C4-2B (cell line): ENCODE results near the gene B2M.

Source experiments
- H3K27ac ChIP-seq: fragments of 450-650 bp; 2 replicates; pipeline ENCODE4 v1.5.1; 2017
- ZFX ChIP-seq: fragments of 450-650 bp; IDR thresholded peaks from 2 replicates; pipeline ENCODE4 v1.6.1; 2017
- TF ChIP-seq, protein P1 (sequence below): fragments of 450-650 bp; conservative IDR thresholded peaks from 2 replicates; pipeline ENCODE4 v1.5.1; 2017; ENCODE audit warnings: mild to moderate bottlenecking

Gene B2M

DNA sequence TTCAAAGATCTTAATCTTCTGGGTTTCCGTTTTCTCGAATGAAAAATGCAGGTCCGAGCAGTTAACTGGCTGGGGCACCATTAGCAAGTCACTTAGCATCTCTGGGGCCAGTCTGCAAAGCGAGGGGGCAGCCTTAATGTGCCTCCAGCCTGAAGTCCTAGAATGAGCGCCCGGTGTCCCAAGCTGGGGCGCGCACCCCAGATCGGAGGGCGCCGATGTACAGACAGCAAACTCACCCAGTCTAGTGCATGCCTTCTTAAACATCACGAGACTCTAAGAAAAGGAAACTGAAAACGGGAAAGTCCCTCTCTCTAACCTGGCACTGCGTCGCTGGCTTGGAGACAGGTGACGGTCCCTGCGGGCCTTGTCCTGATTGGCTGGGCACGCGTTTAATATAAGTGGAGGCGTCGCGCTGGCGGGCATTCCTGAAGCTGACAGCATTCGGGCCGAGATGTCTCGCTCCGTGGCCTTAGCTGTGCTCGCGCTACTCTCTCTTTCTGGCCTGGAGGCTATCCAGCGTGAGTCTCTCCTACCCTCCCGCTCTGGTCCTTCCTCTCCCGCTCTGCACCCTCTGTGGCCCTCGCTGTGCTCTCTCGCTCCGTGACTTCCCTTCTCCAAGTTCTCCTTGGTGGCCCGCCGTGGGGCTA is at the start of gene B2M, which contains the start of gene PATL2:
Gene B2M (plus strand): TSS at position 422 of the 647 bp plus-strand sequence. CDS start 30 bp downstream, at position 452.
Gene PATL2 (minus strand): TSS at position 228 of the 647 bp plus-strand sequence. CDS start 34,833 bp downstream, outside the sequence.
- no peak for TF ChIP-seq ZFX
- TF ChIP-seq, protein P1, sequence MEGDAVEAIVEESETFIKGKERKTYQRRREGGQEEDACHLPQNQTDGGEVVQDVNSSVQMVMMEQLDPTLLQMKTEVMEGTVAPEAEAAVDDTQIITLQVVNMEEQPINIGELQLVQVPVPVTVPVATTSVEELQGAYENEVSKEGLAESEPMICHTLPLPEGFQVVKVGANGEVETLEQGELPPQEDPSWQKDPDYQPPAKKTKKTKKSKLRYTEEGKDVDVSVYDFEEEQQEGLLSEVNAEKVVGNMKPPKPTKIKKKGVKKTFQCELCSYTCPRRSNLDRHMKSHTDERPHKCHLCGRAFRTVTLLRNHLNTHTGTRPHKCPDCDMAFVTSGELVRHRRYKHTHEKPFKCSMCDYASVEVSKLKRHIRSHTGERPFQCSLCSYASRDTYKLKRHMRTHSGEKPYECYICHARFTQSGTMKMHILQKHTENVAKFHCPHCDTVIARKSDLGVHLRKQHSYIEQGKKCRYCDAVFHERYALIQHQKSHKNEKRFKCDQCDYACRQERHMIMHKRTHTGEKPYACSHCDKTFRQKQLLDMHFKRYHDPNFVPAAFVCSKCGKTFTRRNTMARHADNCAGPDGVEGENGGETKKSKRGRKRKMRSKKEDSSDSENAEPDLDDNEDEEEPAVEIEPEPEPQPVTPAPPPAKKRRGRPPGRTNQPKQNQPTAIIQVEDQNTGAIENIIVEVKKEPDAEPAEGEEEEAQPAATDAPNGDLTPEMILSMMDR: peak; percentile 11
- peak within 1 kb of the TSS; percentile 87 for H3K27ac ChIP-seq

DNA sequence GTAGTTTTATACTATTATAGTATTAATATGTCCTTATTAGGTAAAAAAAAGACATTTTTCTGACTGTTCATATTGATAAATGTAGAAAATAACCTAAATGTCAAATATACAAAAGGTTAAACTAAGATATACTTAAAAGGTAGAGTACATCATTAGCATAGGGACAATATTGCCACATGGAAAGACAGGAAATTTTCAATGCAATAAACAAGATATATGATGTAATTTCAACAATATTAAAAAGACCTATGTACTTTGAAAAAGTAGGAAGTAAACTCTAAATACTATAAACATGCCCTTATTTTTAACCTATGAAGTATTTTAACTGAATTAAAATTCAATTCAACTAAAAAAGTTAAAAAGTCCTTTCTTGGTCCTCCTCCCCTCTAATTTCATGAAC is 49.7 kb upstream of the B2M start:
- TF ChIP-seq ZFX: no peak
- TF ChIP-seq, protein P1: no peak
- no peak overlapping the region for H3K27ac ChIP-seq

DNA sequence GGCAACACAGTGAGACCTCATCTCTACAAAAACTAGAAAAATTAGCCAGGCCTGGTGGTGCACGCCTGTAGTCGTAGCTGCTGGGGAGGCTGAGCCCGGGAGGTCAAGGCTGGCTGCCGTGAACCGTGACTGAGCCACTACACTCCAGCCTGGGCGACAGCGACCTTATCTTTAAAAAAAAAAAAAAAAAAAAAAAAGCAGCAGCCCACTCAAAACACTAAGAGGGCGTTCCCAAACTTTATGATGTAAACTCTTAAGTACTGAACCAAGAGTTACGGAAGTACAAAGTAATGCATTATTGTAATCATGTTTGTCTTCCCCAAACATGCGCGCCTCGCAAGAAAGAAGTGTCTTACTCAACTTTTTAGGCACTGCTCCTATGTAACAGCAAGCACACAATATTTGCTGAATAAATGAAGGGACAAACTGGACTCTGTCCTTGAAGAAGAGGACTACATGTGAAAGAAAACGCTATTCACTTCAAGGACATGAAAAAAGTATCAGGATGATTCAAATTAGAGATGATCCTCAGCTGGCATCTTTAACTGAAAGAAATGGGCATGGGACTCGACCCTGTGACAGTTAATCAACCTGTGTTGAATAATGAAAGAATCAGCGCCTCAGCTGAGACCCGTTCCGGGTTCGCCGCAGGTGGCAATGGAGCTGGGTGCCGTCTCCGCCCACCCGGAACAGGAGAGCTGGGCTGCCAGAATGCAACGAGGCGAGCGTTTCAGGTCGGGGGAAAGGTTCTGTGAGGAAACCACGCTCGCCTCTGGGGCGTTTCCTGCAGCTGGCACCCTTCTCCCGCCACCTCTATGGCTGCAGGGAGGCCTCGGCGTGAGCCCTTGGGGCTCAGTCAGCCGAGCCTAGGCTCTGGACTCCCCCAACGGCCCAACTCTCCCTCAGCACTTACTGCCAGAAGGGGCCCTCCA is 48.6 kb upstream of the B2M start:
- peak overlapping the region; percentile 98 for H3K27ac ChIP-seq
- TF ChIP-seq, protein P1: no peak
- TF ChIP-seq ZFX: no peak

DNA sequence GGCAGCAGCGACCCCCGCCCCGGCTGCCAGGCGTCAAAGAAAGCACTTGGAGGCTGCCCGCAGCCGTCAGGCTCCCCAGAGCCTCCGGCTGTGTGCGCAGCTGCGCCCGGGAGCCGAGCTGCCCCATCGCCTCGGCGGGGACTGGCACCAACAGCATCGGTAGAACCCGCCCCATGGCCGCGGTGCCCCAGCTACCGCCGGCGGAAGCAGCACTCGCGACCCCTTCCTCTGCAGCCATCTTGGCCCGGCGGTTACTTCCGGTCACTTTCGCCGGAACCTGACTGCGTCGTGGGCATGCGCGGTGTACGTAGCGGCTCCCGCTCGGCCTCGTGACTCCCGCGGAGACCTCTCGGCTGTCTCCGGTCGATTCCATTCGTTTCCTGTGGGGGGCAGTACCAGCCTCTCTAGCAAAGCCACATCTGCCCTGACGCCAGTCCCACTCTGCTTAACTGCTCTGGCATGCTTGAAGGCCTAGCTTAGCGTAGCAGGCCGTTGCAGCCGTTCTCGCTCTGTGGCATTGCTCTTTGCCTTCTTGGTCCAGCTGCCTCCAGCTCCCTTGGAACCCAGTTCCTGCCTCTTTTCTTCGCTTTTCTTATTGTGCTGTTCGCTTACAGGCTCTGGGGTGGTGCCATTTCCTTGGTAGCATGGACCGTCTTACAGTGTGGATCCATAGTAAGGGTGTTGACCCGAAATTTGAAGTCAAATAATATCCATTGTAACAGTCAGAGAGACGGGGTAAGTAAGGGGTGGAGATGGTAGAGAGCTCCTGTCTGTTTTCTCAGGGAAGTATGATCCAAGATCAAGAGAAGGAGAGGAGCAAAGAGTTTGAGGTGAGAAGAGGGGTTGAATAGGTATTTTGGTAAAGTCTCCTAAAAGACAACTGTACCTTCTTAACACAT is 47.7 kb upstream of the B2M start, which contains the start of gene SPG11:
Gene SPG11 (minus strand): TSS at position 253 of the 899 bp plus-strand sequence. CDS start 15 bp downstream, at position 238.
- peak within 1 kb of the TSS; percentile 98 for H3K27ac ChIP-seq
- TF ChIP-seq ZFX: peak; percentile 78
- TF ChIP-seq, protein P1: peak; percentile 94

DNA sequence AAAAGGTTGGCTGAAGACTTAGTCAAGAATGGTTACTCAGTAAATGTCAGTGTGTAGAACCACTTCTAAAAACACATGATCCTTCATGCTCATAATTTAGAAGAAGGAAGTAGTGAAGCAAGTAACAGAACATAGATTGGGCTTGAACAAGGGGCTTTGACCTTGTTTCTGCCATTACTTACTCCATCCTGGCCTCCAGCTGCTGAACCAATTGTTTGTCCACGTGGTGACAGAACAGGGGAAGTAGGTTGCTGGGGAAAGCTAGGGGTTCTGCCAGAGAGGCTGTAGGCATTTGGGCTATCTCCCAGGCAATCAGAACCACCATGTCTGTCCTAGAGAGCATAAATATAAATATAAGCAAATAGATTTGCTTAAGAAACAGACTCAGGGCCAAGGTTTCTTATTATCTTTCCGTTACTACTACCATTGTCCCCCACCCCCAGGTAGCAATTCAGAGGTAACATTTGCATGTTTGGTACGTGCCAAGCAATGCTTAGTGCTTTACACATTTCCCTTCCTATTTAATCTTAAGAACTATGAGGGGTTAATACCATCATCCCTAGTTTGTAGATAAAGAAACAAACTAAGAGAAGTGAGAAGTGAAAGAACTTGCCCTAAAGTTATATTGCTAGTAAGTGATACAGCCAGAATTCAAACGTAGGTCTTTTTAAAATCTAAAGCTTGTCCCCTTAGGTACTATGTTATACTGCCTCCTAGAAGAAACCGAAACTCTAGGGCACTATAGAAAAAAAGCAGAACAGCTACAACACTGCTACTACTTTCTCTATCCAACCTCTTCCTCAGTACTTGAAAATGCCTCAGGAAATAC is 44.9 kb upstream of the B2M start:
- H3K27ac ChIP-seq: no peak overlapping the region
- TF ChIP-seq, protein P1: no peak

DNA sequence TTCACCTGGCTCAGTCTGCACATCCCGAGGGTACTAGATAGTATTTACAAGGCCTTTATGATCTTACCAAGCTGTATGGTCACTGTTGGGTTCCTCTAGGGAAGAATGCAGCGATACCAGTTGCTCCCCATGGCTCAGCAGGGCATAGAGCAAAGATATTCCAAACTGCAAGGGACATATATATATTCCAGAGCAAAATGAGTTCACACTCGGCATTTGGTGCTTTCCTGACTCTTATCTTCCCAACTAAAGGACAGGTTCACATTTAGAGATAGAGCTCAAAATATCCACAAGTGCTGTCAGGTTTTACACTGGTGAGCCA is 44.3 kb upstream of the B2M start:
- H3K27ac ChIP-seq: no peak overlapping the region

More for the DNA sequence above, 44.3 kb upstream of the B2M start:
- TF ChIP-seq ZFX: no peak
- TF ChIP-seq, protein P1: no peak
